H9 (cell line): Measurements from ENCODE around the gene CERK. TPM values are rescaled to one million over a fixed set of nuclear protein-coding genes. Genes with fewer than 3 reads are reported as not detected.

Experiments
- DNase-seq: peaks from one replicate; pipeline ENCODE4 v3.0.0-alpha.2; 2017
- H2AFZ ChIP-seq: one replicate; pipeline ENCODE4 v1.6.1; 2013; ENCODE audit warnings: mild to moderate bottlenecking, low read length, control low read depth, moderate library complexity
- H2AK5ac ChIP-seq: 2 replicates; pipeline ENCODE4 v1.6.1; 2013; ENCODE audit warnings: low read length, control low read depth, mixed read lengths; ENCODE audit not compliant: insufficient read length
- H2BK120ac ChIP-seq: one replicate; pipeline ENCODE4 v1.6.1; 2013; ENCODE audit warnings: low read depth, mild to moderate bottlenecking, low read length, control low read depth, inconsistent platforms; ENCODE audit not compliant: poor library complexity, severe bottlenecking
- H2BK12ac ChIP-seq: 2 replicates; pipeline ENCODE4 v1.6.1; 2013; ENCODE audit warnings: low read length, control low read depth, mixed read lengths, low read depth; ENCODE audit not compliant: insufficient read length
- H2BK15ac ChIP-seq: 2 replicates; pipeline ENCODE4 v1.6.1; 2013; ENCODE audit warnings: low read depth, low read length, control low read depth
- H2BK20ac ChIP-seq: one replicate; pipeline ENCODE4 v1.6.1; 2013; ENCODE audit warnings: low read depth, mild to moderate bottlenecking, low read length, control low read depth, inconsistent platforms; ENCODE audit not compliant: poor library complexity, severe bottlenecking
- H2BK5ac ChIP-seq: 2 replicates; pipeline ENCODE4 v1.6.1; 2013; ENCODE audit warnings: low read length, control low read depth, mixed read lengths; ENCODE audit not compliant: insufficient read length
- H3K14ac ChIP-seq: 2 replicates; pipeline ENCODE4 v1.6.1; 2013; ENCODE audit warnings: low read length, control low read depth; ENCODE audit not compliant: insufficient read depth
- H3K18ac ChIP-seq: 2 replicates; pipeline ENCODE4 v1.6.1; 2013; ENCODE audit warnings: low read depth, mild to moderate bottlenecking, mixed read lengths, low read length, control low read depth; ENCODE audit not compliant: insufficient read length
- H3K23ac ChIP-seq: 2 replicates; pipeline ENCODE4 v1.6.1; 2013; ENCODE audit warnings: low read length, control low read depth, mixed read lengths, low read depth; ENCODE audit not compliant: insufficient read length
- H3K23me2 ChIP-seq: 2 replicates; pipeline ENCODE4 v1.6.1; 2013; ENCODE audit warnings: low read depth, mild to moderate bottlenecking, mixed read lengths, low read length, control low read depth; ENCODE audit not compliant: insufficient read length, poor library complexity, severe bottlenecking
- H3K27ac ChIP-seq: 2 replicates; pipeline ENCODE4 v1.5.1; 2013; ENCODE audit warnings: low read length, control low read depth, mixed read lengths, low read depth; ENCODE audit not compliant: insufficient read length
- H3K27me3 ChIP-seq: 2 replicates; pipeline ENCODE4 v1.6.1; 2013; ENCODE audit warnings: low read length, control low read depth, inconsistent platforms; ENCODE audit not compliant: insufficient read depth
- H3K4ac ChIP-seq: 2 replicates; pipeline ENCODE4 v1.6.1; 2013; ENCODE audit warnings: low read depth, mild to moderate bottlenecking, control low read depth, inconsistent platforms, low read length, moderate library complexity
- H3K4me1 ChIP-seq: 2 replicates; pipeline ENCODE4 v1.6.1; 2013; ENCODE audit warnings: low read length, control low read depth, inconsistent platforms; ENCODE audit not compliant: insufficient read depth
- H3K4me2 ChIP-seq: 2 replicates; pipeline ENCODE4 v1.6.1; 2013; ENCODE audit warnings: low read length, control low read depth, mixed read lengths; ENCODE audit not compliant: insufficient read length, insufficient read depth
- H3K56ac ChIP-seq: 2 replicates; pipeline ENCODE4 v1.6.1; 2013; ENCODE audit warnings: low read depth, mild to moderate bottlenecking, mixed read lengths, low read length, control low read depth; ENCODE audit not compliant: insufficient read length
- H3K79me1 ChIP-seq: 2 replicates; pipeline ENCODE4 v1.6.1; 2013; ENCODE audit warnings: low read depth, mild to moderate bottlenecking, moderate library complexity, low read length, control low read depth, inconsistent platforms; ENCODE audit not compliant: insufficient read depth, poor library complexity, severe bottlenecking
- H3K79me2 ChIP-seq: 2 replicates; pipeline ENCODE4 v1.6.1; 2013; ENCODE audit warnings: low read length, control low read depth, inconsistent platforms; ENCODE audit not compliant: insufficient read depth
- H3K9ac ChIP-seq: 2 replicates; pipeline ENCODE4 v1.6.1; 2013; ENCODE audit warnings: low read length, control low read depth, mixed read lengths; ENCODE audit not compliant: insufficient read length; ENCODE audit errors: extremely low read depth
- H3K9me3 ChIP-seq: one replicate; pipeline ENCODE4 v1.6.1; 2013; ENCODE audit warnings: low read depth, low read length, inconsistent platforms; ENCODE audit not compliant: control insufficient read depth
- H3T11ph ChIP-seq: one replicate; pipeline ENCODE4 v1.6.1; 2013; ENCODE audit warnings: mild to moderate bottlenecking, low read length, control low read depth, inconsistent platforms
- H4K20me1 ChIP-seq: one replicate; pipeline ENCODE4 v1.6.1; 2013; ENCODE audit not compliant: control insufficient read depth, insufficient read length, insufficient read depth
- H4K5ac ChIP-seq: 2 replicates; pipeline ENCODE4 v1.6.1; 2013; ENCODE audit warnings: low read depth, mild to moderate bottlenecking, mixed read lengths, low read length, control low read depth; ENCODE audit not compliant: insufficient read length
- H4K8ac ChIP-seq: replicated peaks from 2 replicates; pipeline ENCODE4 v1.6.1; 2013; ENCODE audit warnings: low read length, control low read depth, mixed read lengths, low read depth; ENCODE audit not compliant: insufficient read length
- H4K91ac ChIP-seq: 2 replicates; pipeline ENCODE4 v1.6.1; 2013; ENCODE audit warnings: low read depth, mild to moderate bottlenecking, moderate library complexity, mixed read lengths, low read length, control low read depth; ENCODE audit not compliant: insufficient read length
- H3K27ac Mint-ChIP-seq, 3 experiments: 2 replicates in 2 of 3; 3 replicates in 1 of 3; pipeline ENCODE4 v1.8.0; 2020 to 2021; ENCODE audit warnings: mixed read lengths in 3 of 3, mild to moderate bottlenecking in 1 of 3, moderate library complexity in 1 of 3
- H3K27me3 Mint-ChIP-seq: 2 replicates; pipeline ENCODE4 v1.8.0; 2021; ENCODE audit warnings: low read depth, mild to moderate bottlenecking, moderate library complexity, mixed read lengths
- H3K36me3 Mint-ChIP-seq, 3 experiments: 2 replicates in 2 of 3; 3 replicates in 1 of 3; pipeline ENCODE4 v1.8.0; 2020 to 2021; ENCODE audit warnings: low read depth in 3 of 3, mixed read lengths in 3 of 3; ENCODE audit not compliant: insufficient read depth in 1 of 3
- H3K4me1 Mint-ChIP-seq, 2 experiments: 2 replicates each; pipeline ENCODE4 v1.8.0; 2020; ENCODE audit warnings: mixed read lengths in 2 of 2
- H3K4me3 Mint-ChIP-seq, 2 experiments: 2 replicates in 1 of 2; 3 replicates in 1 of 2; pipeline ENCODE4 v1.8.0; 2020 to 2021; ENCODE audit warnings: mild to moderate bottlenecking in 2 of 2, mixed read lengths in 2 of 2, moderate library complexity in 1 of 2
- H3K9me3 Mint-ChIP-seq, 2 experiments: 2 replicates in 1 of 2; 3 replicates in 1 of 2; pipeline ENCODE4 v1.8.0; 2020; ENCODE audit warnings: mild to moderate bottlenecking in 2 of 2, mixed read lengths in 2 of 2, moderate library complexity in 1 of 2
- WGBS: extraction: QIAGEN DNeasy Blood & Tissue Kit; methylation state at CpG from one replicate; pipeline ENCODE4 v1.1.7; 2013; ENCODE audit warnings: missing lambda C conversion rate, low lambda C conversion rate, mixed read lengths; ENCODE audit not compliant: insufficient read length; ENCODE audit errors: extremely low coverage; 5-methylcytosine and 5-hydroxymethylcytosine counted together
- total RNA-seq: library from RNA; stranded (reverse); gene quantifications from 2 replicates; pipeline ENCODE4 v1.2.1, GENCODE V29; 2021
- TF ChIP-seq, protein P1 (sequence below): fragments of 200-600 bp; sonication (generic); conservative IDR thresholded peaks from 3 replicates; pipeline ENCODE4 v1.8.0; 2021; ENCODE audit warnings: antibody characterized with exemption, mild to moderate bottlenecking

Gene CERK
- total RNA-seq, 1 experiment from 2014 or later: 47.1 TPM

GRCh38 chr22:46710806-46711205 is 27.2 kb downstream of the CERK start:
- Histone ChIP-seq H2AK5ac (no peak overlapping the region), H3T11ph (no peak overlapping the region), H4K8ac (no peak overlapping the region), H3K18ac (no peak overlapping the region), H2BK20ac (no peak overlapping the region), H3K4me1 (no peaks in the 10 kb centered on the region), H2AFZ (no peak overlapping the region), H3K9me3 (no peaks in the 10 kb centered on the region), H4K20me1 (no peaks in the 10 kb centered on the region), H3K27ac (no peak overlapping the region), H2BK12ac (no peak overlapping the region), H3K4ac (no peak overlapping the region), H4K91ac (no peak overlapping the region), H3K14ac (no peak overlapping the region), H3K79me1 (no peaks in the 10 kb centered on the region), H2BK5ac (no peak overlapping the region), H3K27me3 (no peaks in the 10 kb centered on the region), H3K56ac (no peak overlapping the region), H4K5ac (no peak overlapping the region), H3K23ac (no peak overlapping the region), H3K23me2 (no peaks in the 10 kb centered on the region), H3K9ac (no peak overlapping the region), H2BK120ac (no peak overlapping the region), H2BK15ac (no peak overlapping the region), H3K4me2 (no peak overlapping the region), H3K79me2 (no peaks in the 10 kb centered on the region)
- TF ChIP-seq, protein P1, sequence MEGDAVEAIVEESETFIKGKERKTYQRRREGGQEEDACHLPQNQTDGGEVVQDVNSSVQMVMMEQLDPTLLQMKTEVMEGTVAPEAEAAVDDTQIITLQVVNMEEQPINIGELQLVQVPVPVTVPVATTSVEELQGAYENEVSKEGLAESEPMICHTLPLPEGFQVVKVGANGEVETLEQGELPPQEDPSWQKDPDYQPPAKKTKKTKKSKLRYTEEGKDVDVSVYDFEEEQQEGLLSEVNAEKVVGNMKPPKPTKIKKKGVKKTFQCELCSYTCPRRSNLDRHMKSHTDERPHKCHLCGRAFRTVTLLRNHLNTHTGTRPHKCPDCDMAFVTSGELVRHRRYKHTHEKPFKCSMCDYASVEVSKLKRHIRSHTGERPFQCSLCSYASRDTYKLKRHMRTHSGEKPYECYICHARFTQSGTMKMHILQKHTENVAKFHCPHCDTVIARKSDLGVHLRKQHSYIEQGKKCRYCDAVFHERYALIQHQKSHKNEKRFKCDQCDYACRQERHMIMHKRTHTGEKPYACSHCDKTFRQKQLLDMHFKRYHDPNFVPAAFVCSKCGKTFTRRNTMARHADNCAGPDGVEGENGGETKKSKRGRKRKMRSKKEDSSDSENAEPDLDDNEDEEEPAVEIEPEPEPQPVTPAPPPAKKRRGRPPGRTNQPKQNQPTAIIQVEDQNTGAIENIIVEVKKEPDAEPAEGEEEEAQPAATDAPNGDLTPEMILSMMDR: no peak
- peaks cover 20 to 71% (median 66%) of the 10 kb centered on the region in 3 experiments; a peak in 6 of 7 replicates for H3K36me3 Mint-ChIP-seq
- no peak overlapping the region for H3K4me3 Mint-ChIP-seq
- H3K9me3 Mint-ChIP-seq: no peaks in the 10 kb centered on the region
- no peaks in the 10 kb centered on the region for H3K27me3 Mint-ChIP-seq
- peaks cover 12 to 13% of the 10 kb centered on the region in 2 experiments for H3K4me1 Mint-ChIP-seq
- WGBS: no CpG with 5 or more reads among the region's 11 CpGs
- H3K27ac Mint-ChIP-seq: peak overlapping the region in 2 of 3 experiments; percentile 76 to 79; a peak in 4 of 7 replicates
- DNase-seq: no peak
